ENCODE data around the gene LRP1-AS.

DNA sequence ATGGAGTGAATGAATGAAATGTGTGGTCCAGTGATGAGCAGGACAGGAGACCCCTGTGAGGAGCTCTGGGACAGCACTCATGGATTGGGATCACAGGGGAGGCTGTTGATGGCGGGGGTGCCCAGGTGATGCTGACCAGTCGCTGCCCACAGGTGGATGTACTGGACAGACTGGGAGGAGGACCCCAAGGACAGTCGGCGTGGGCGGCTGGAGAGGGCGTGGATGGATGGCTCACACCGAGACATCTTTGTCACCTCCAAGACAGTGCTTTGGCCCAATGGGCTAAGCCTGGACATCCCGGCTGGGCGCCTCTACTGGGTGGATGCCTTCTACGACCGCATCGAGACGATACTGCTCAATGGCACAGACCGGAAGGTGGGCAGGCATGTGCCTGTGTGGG lies 13.3 kb upstream of the LRP1-AS start:
- no peak for TF ChIP-seq POLR2A (IDR thresholded peaks at IDR 0.05)
- TF ChIP-seq, protein P1, sequence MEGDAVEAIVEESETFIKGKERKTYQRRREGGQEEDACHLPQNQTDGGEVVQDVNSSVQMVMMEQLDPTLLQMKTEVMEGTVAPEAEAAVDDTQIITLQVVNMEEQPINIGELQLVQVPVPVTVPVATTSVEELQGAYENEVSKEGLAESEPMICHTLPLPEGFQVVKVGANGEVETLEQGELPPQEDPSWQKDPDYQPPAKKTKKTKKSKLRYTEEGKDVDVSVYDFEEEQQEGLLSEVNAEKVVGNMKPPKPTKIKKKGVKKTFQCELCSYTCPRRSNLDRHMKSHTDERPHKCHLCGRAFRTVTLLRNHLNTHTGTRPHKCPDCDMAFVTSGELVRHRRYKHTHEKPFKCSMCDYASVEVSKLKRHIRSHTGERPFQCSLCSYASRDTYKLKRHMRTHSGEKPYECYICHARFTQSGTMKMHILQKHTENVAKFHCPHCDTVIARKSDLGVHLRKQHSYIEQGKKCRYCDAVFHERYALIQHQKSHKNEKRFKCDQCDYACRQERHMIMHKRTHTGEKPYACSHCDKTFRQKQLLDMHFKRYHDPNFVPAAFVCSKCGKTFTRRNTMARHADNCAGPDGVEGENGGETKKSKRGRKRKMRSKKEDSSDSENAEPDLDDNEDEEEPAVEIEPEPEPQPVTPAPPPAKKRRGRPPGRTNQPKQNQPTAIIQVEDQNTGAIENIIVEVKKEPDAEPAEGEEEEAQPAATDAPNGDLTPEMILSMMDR (IDR thresholded peaks at IDR 0.05), result no peak
